GM12875 (cell line): ENCODE measurements around the gene TXNDC12.
"Not testable (repeated sequence)": the region's sequence is repeated elsewhere in the genome, so short reads cannot be mapped to it uniquely, and the experiment has no call there.

ENCODE experiments used
- H3K4me3 ChIP-seq: one replicate; pipeline ENCODE4 v1.5.1; 2011; ENCODE audit warnings: low read depth, low read length, control low read depth
- TF ChIP-seq, protein P1 (sequence below): IDR thresholded peaks from 2 replicates; pipeline ENCODE4 v1.5.1; 2011; ENCODE audit warnings: low read depth, mild to moderate bottlenecking, control low read depth, inconsistent platforms, low read length, moderate library complexity, borderline replicate concordance; ENCODE audit not compliant: insufficient read depth

The TXNDC12 gene

DNA sequence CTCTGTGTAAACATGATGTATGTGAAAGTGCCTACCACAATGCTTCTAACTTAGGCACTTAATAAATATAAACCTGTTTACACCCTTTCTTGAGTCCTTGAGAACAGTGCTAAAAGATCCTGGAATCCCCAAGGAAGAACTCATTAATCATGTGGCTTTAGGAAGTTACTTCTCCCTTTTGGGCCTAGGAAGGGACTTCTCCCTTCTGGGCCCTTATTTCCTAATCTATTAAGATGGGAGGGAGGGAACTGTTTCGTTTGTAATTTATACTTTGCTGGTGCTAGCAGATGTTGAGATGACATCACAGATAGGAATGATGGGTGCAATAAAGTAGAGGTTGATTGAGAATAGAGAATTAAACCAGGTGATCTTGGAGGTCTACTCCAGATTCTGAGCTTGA is 2.3 kb upstream of the TXNDC12 start:
- TF ChIP-seq, protein P1, sequence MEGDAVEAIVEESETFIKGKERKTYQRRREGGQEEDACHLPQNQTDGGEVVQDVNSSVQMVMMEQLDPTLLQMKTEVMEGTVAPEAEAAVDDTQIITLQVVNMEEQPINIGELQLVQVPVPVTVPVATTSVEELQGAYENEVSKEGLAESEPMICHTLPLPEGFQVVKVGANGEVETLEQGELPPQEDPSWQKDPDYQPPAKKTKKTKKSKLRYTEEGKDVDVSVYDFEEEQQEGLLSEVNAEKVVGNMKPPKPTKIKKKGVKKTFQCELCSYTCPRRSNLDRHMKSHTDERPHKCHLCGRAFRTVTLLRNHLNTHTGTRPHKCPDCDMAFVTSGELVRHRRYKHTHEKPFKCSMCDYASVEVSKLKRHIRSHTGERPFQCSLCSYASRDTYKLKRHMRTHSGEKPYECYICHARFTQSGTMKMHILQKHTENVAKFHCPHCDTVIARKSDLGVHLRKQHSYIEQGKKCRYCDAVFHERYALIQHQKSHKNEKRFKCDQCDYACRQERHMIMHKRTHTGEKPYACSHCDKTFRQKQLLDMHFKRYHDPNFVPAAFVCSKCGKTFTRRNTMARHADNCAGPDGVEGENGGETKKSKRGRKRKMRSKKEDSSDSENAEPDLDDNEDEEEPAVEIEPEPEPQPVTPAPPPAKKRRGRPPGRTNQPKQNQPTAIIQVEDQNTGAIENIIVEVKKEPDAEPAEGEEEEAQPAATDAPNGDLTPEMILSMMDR, result no peak

DNA sequence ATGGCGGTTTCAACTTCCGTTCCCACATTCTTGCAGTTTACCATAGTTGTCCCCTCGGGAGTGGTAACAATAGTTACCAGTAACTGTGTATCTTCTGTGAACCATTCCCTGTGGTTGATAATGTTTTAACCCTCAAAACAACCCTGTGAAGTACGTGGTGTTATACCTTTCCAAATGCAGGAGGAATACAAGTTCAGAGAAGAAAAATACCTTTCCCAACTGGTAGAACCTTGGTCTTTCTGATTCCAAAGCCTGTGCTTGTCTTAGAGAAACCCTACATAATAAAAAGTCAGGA is 1.9 kb upstream of the TXNDC12 start:
- TF ChIP-seq, protein P1, result no peak

More for the DNA sequence above, 2.3 kb upstream of the TXNDC12 start:
- peak overlapping the region; percentile 70 for H3K4me3 ChIP-seq

DNA sequence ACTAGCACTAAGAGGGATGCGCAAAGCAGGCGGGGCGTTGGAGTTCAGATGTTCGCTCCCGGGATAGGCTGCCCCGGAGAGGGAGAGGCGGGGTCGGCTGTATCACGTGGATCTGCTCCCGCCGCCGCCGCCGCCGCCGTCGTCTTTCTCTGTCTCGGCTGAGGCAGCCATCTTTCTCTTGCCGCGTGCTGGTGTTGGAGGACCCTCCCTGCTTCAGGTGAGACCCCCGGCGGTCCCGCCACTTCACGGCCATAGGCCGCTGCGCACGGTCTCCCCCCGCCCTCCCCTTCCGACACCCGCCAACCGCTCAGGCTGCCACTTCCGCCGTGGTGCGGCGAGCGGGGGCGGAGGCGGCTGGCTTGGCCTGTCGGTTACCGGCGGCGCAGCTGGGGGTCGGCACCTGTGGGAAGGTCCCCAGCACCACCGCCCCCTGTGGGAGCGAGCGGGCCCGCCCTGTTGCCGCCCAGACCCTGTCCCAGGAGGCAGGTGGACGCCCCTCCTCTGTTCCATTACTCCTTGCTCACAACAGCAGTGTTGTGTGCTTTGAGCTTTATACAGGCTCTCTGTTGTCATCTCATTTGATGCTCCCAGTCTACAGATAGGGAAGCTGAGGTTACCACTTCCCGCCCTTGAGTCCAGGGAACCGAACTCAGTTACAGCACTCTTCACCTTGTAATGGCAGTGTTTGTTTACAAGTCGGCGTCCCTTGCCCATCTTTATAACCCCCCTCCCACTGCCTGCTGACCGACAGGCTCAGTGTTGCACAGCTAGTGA is 1.4 kb upstream of the TXNDC12 start, which contains the start of gene BTF3L4:
Gene BTF3L4 (plus strand): TSS at position 133 of the 774 bp plus-strand sequence. CDS start 3,553 bp downstream, outside the sequence.
- H3K4me3 ChIP-seq, result peak within 1 kb of the TSS; percentile 70
- TF ChIP-seq, protein P1, result no peak

More for the DNA sequence above, 1.9 kb upstream of the TXNDC12 start:
- peak overlapping the region; percentile 70 for H3K4me3 ChIP-seq

DNA sequence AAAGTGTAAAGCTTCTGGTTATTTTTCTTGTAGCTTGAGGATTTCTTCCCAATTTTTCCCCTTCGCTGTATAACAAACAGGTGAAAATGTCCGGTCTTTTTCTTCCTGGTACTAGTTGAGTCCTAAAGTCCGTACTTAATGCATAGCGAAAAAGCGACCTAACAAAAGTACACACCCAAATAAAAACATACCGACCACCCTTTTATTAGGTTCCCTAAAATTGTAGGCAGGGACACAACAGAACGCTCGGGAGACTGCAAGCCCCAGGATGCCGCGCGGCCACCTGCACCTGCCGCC is 823 bp upstream of the TXNDC12 start:
- H3K4me3 ChIP-seq, result peak overlapping the region; percentile 70
- TF ChIP-seq, protein P1, result no peak

DNA sequence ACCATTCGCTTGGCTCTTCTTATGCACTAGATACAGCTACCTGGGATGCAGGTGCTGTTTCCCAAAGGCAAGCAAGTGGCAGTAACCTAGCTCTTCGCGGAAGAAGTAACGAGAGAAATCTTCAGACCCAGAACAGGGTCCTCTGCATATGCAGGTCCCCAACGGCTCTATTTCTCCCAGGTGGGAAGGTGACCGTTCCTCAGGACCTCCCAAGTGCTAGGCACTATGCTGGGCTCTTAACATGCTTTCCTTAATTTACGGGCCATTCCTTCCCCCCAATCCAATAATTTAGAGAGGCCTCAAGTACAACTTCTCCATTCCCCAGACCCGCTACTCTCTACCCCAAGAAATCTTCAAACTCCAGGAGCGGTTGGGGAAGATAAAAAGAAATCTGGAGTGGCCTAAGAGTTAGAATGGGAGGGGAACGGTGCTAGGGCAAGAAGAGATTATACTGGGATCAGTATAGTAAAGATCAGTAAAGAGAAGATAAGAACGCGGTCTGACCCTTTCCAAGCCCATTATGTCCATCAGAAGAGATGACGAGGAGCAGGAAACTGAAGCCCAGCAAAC is 410 bp downstream of the TXNDC12 start:
- TF ChIP-seq, protein P1, result no peak

DNA sequence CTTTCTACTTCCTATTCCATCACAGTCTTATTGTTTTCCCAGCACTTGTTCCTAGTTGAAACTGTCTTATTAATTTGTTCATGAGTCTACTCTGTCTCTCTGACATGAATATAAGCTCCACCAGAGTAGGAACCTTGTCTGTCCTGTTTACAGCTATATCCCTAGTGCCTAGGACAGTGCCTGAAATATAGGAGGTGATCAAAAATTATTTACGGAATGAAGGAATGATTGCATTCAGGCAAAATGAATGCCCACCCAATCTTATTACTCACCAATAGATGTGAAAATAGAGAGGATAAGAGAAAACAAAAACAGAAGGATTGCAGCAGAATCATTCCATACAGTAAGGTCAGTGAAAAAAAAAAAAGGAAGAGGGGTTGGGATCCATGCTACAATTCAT is 1.1 kb downstream of the TXNDC12 start:
- TF ChIP-seq, protein P1, result no peak
- peak overlapping the region; percentile 70 for H3K4me3 ChIP-seq

More for the DNA sequence above, 410 bp downstream of the TXNDC12 start:
- H3K4me3 ChIP-seq, result peak overlapping the region; percentile 70

DNA sequence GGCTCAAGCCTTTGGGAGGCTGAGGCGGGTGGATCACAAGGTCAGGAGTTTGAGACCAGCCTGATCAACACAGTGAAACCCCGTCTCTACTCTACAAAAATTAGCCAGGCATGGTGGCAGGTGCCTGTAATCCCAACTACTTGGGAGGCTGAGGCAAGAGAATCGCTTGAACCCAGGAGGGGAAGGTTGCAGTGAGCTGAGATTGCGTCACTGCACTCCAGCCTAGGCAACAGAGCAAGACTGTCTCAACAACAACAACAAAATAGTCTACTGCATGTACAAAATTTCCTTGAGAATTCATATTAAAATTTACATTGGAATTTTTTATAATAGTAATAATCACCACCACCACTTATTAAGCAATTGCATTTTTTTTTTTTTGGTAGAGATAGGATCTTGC is 5.7 kb downstream of the TXNDC12 start:
- H3K4me3 ChIP-seq, result not testable (repeated sequence)

DNA sequence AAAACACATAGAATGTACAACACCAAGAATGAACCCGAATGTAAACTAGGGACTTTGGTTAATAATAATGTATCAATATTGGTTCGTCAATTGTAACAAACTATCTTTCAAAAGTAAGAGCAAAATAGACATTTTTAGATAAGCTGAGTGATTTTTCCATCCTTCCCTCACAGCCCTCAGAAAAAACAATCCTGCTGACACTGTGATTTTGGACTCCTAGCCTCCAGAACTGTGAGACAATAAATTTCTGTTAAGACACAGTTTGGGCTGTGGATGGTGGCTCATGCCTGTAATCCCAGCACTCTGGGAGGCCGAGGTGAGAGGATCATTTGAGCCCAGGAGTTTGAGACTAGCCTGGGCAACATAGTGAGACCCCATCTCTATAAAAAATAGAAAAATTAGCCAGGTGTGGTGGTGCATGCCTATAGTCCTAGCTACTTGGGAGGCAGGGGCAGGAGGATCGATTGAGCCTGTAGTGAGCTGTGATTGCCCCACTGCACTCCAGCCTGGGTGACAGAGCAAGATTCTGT is 9.3 kb downstream of the TXNDC12 start:
- H3K4me3 ChIP-seq, result not testable (repeated sequence)
